Activated B cell treated with CpG ODN at 0.5 μM for 24 hours (primary cell): ENCODE data around the gene HTR6. TPM values are rescaled to one million over a fixed set of nuclear protein-coding genes. Genes with fewer than 3 reads are reported as not detected.

Experiments used
- ATAC-seq: fragments of 200-7000 bp; cut with Tn5 transposase; one replicate; pipeline ENCODE4 v1.10.0; 2021; ENCODE audit warnings: low read depth, mild to moderate bottlenecking, moderate library complexity
- CTCF ChIA-PET: fragments of 350-600 bp; sonication (Branson Sonifier 250); formaldehyde crosslinking; loops from one replicate; lab custom pipeline; 2021; ENCODE audit warnings: antibody characterized with exemption; lab: Charles Lee
- POLR2A ChIA-PET: fragments of 350-600 bp; sonication (Branson Sonifier 250); formaldehyde crosslinking; loops from one replicate; lab custom pipeline; 2021; ENCODE audit warnings: antibody characterized with exemption; lab: Charles Lee
- DNase-seq: peaks from one replicate; pipeline ENCODE4 v3.0.0; 2022
- H3K27ac Mint-ChIP-seq: one replicate; pipeline ENCODE4 v1.8.0; 2020; ENCODE audit warnings: mixed read lengths
- H3K27me3 Mint-ChIP-seq: one replicate; pipeline ENCODE4 v1.8.0; 2021; ENCODE audit warnings: mixed read lengths
- H3K36me3 Mint-ChIP-seq: one replicate; pipeline ENCODE4 v1.8.0; 2021; ENCODE audit warnings: low read depth, mixed read lengths
- H3K4me1 Mint-ChIP-seq: one replicate; pipeline ENCODE4 v1.8.0; 2021; ENCODE audit warnings: mixed read lengths
- H3K4me3 Mint-ChIP-seq: one replicate; pipeline ENCODE4 v1.8.0; 2020; ENCODE audit warnings: mild to moderate bottlenecking, mixed read lengths
- H3K9me3 Mint-ChIP-seq: one replicate; pipeline ENCODE4 v1.8.0; 2020; ENCODE audit warnings: mixed read lengths
- CTCF ChIP-seq: fragments of 200-600 bp; IDR thresholded peaks from one replicate; pipeline ENCODE4 v1.8.0; 2022; ENCODE audit warnings: antibody characterized with exemption, mild to moderate bottlenecking
- intact Hi-C: fragments of 100-400 bp; cut with micrococcal nuclease; formaldehyde crosslinking; loops from one replicate; pipeline ENCODE4 v1.15.1; 2024
- total RNA-seq: library from RNA; stranded (reverse); gene quantifications from 2 replicates; pipeline ENCODE4 v1.2.3, GENCODE V29; 2022

Gene HTR6
- total RNA-seq, 1 donor from 2014 or later, result not detected

- no peak for ATAC-seq
- CTCF ChIA-PET, result interaction anchor here (0.7 to 4.3 kb wide), 10 partner anchors 11 to 271 kb away, joined by 3 to 49 read pairs (median 3); no protein-coding TSS in a partner anchor
- H3K27me3 Mint-ChIP-seq, result peaks cover 37% of the 10 kb centered on the region
These were observed 2.9 kb upstream of the HTR6 start for GRCh38 chr1:19661721-19662228.

GRCh38 chr1:19662313-19662712 is 2.4 kb upstream of the HTR6 start:
- TF ChIP-seq CTCF, result no peak
- POLR2A ChIA-PET, result no interaction called here
- intact Hi-C loops, result loop anchor here (1.0 to 5.0 kb wide), 2 partner anchors 42 to 150 kb away; no protein-coding TSS in a partner anchor
- Mint-ChIP-seq H3K36me3 (no peaks in the 10 kb centered on the region), H3K4me3 (no peak overlapping the region), H3K27me3 (peaks cover 43% of the 10 kb centered on the region), H3K27ac (no peak overlapping the region), H3K4me1 (peaks cover 27% of the 10 kb centered on the region), H3K9me3 (no peaks in the 10 kb centered on the region)
- CTCF ChIA-PET, result interaction anchor here (0.7 to 4.3 kb wide), 11 partner anchors 9 to 271 kb away, joined by 3 to 49 read pairs (median 3); no protein-coding TSS in a partner anchor
- no peak for DNase-seq
- no peak for ATAC-seq

More at GRCh38 chr1:19661721-19662228, 2.9 kb upstream of the HTR6 start:
- Mint-ChIP-seq H3K4me3 (no peak overlapping the region), H3K9me3 (no peaks in the 10 kb centered on the region), H3K36me3 (no peaks in the 10 kb centered on the region), H3K27ac (no peak overlapping the region), H3K4me1 (peaks cover 25% of the 10 kb centered on the region)
- POLR2A ChIA-PET, result no interaction called here
- peak; percentile 97 for TF ChIP-seq CTCF
- intact Hi-C loops, result loop anchor here (1.0 to 5.0 kb wide), 3 partner anchors 43 to 271 kb away; no protein-coding TSS in a partner anchor
- no peak for DNase-seq

- ATAC-seq, result no peak
- Mint-ChIP-seq H3K9me3 (no peaks in the 10 kb centered on the region), H3K27me3 (peaks cover 56% of the 10 kb centered on the region), H3K27ac (no peak overlapping the region), H3K4me1 (peaks cover 23% of the 10 kb centered on the region), H3K36me3 (no peaks in the 10 kb centered on the region), H3K4me3 (peak overlapping the region; percentile 55)
- no peak for DNase-seq
- ChIA-PET POLR2A (no interaction called here), CTCF (no interaction called here)
- intact Hi-C loops, result no loop called here
- no peak for TF ChIP-seq CTCF
These were observed 466 bp downstream of the HTR6 start for GRCh38 chr1:19665186-19665495.

GRCh38 chr1:19665496-19666465 is 1.1 kb downstream of the HTR6 start:
- peak overlapping the region; percentile 69 for H3K4me3 Mint-ChIP-seq
- TF ChIP-seq CTCF, result no peak
- H3K27ac Mint-ChIP-seq, result no peak overlapping the region
- CTCF ChIA-PET, result no interaction called here
- ATAC-seq (no peak), DNase-seq (no peak)
- H3K9me3 Mint-ChIP-seq, result no peaks in the 10 kb centered on the region
- peaks cover 51% of the 10 kb centered on the region for H3K27me3 Mint-ChIP-seq
- intact Hi-C loops, result no loop called here
- H3K4me1 Mint-ChIP-seq, result peaks cover 23% of the 10 kb centered on the region
- H3K36me3 Mint-ChIP-seq, result no peaks in the 10 kb centered on the region
- POLR2A ChIA-PET, result no interaction called here

- H3K4me1 Mint-ChIP-seq, result peaks cover 20% of the 10 kb centered on the region
- H3K9me3 Mint-ChIP-seq, result no peaks in the 10 kb centered on the region
- TF ChIP-seq CTCF, result no peak
- ATAC-seq (no peak), DNase-seq (no peak)
- H3K36me3 Mint-ChIP-seq, result no peaks in the 10 kb centered on the region
- intact Hi-C loops, result no loop called here
- peaks cover 50% of the 10 kb centered on the region for H3K27me3 Mint-ChIP-seq
- H3K4me3 Mint-ChIP-seq, result no peak overlapping the region
- ChIA-PET CTCF (interaction anchor here (1.2 kb wide), 1 partner anchor 8 kb away, joined by 3 read pairs; no protein-coding TSS in a partner anchor), POLR2A (no interaction called here)
- no peak overlapping the region for H3K27ac Mint-ChIP-seq
These were observed 4.2 kb downstream of the HTR6 start for GRCh38 chr1:19668888-19669287.
